HG02870 (cell line): ENCODE results near the gene TNFRSF6B.

Source experiments
- ATAC-seq: cut with Tn5 transposase; IDR thresholded peaks from one replicate; pipeline ENCODE4 v1.9.1; 2021; ENCODE audit warnings: mild to moderate bottlenecking, moderate library complexity; ENCODE audit not compliant: unreplicated experiment

TNFRSF6B gene

GRCh38 chr20:63746751-63747315 lies 50.4 kb downstream of the TNFRSF6B start:
- ATAC-seq = no peak

GRCh38 chr20:63747622-63748069 lies 51.2 kb downstream of the TNFRSF6B start:
- no peak for ATAC-seq
